Measurements from ENCODE around the gene KIF3A. TPM values are rescaled to one million over a fixed set of nuclear protein-coding genes. Genes with fewer than 3 reads are reported as not detected.
A peak's percentile ranks its signal among the peaks of the same experiment; 100 is the strongest.

KIF3A gene
- total RNA-seq: 10 to 100 TPM in 2 of 3 donors, 1 to 10 TPM in 1; 9.4 to 12.9 (median 10.3) TPM

DNA sequence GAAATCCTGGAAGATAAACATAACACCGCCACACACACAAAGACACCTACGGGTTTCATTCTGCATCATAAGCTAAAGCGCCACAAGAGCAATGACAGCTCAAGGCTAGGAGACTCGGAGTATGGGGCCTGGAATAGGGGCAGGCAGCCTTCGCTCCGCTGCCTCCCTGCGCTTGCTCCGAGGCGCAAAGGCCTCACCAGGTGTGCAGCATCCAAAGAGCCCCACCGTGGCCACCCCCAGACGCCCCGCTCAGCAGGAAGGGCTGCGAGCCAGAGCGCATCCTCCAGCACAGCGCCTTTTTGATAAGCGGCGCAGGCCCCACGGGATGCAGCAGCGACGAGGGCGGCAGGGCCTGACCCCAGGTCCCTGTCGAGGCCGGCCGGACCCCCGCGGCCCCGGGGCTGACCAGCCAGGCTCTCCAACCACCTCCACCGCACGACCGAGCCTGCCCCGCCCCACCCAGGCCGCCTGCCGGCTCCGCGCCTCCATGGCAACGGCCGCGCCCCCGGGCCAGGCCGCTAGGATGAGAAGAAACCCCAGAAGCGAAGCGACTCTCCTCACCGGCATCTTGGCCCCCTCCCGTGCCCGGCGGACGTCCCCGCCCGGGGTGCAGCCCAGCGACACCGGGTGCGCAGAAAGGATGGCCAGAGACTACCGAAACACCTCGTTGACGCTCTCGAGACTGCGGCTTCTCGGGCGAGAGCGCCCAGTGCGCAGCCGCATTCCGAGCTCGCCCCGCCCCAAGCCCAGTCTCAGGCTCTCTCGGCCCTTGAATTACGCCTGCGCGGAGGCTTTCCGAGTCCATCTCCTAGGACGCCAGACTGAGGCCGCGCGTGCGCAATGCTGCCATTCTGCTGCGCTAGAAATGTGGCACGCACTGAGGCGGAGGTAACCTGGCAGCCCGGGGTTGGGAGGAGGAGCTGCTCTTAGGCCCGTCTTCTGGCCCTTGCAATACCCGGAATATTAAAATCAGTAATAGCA is at the start of gene KIF3A:
TSS of gene KIF3A (minus strand) at position 694 of the 981 bp plus-strand sequence. CDS start at position 567, 127 bp downstream.
- peak; percentile 89 to 93 for ATAC-seq
- H3K9me3 Mint-ChIP-seq: no peaks in the 10 kb centered on the region
- DNase-seq: peak; percentile 99
- H3K4me3 Mint-ChIP-seq: peak within 1 kb of the TSS; percentile 88
- peaks cover 9% of the 10 kb centered on the region for H3K36me3 Mint-ChIP-seq (ENCODE audit: insufficient read depth)
- no peaks in the 10 kb centered on the region for H3K27me3 Mint-ChIP-seq (ENCODE audit: low read depth)
- H3K4me1 Mint-ChIP-seq (ENCODE audit: low read depth): peaks cover 31% of the 10 kb centered on the region

DNA sequence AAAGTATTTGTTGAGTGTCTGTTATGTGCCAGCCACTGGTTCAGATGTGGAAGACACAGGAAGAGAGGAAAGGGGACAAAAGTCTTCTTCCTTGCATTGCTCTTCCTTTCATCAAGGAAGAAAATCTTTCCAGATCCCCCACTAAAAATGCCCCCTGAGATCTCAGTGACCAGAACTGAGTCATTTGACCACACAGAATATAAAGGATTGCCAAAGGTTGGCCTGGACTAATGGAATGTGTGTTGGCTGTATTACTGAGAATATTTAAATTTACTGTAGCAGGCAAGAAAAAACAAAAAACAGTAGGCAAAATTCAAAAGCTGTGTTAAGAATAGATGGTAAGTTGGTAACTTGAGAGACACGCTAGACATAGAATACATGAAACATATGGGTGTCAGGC is 49.7 kb upstream of the KIF3A start:
- no peak overlapping the region for H3K4me3 Mint-ChIP-seq

GRCh38 chr5:132785864-132786263 is 48.5 kb upstream of the KIF3A start:
- Mint-ChIP-seq H3K9me3 (no peaks in the 10 kb centered on the region), H3K4me1 (ENCODE audit: low read depth) (peaks cover 3% of the 10 kb centered on the region), H3K4me3 (no peak overlapping the region), H3K36me3 (ENCODE audit: insufficient read depth) (no peaks in the 10 kb centered on the region), H3K27me3 (ENCODE audit: low read depth) (peaks cover 27% of the 10 kb centered on the region)
- ATAC-seq (no peak), DNase-seq (no peak)

More for the DNA sequence above, 49.7 kb upstream of the KIF3A start:
- no peak for ATAC-seq
- Mint-ChIP-seq H3K9me3 (no peaks in the 10 kb centered on the region), H3K4me1 (ENCODE audit: low read depth) (no peaks in the 10 kb centered on the region), H3K36me3 (ENCODE audit: insufficient read depth) (no peaks in the 10 kb centered on the region), H3K27me3 (ENCODE audit: low read depth) (peaks cover 22% of the 10 kb centered on the region)
- DNase-seq: no peak

- Mint-ChIP-seq H3K9me3 (no peaks in the 10 kb centered on the region), H3K4me1 (ENCODE audit: low read depth) (peaks cover 7% of the 10 kb centered on the region), H3K27me3 (ENCODE audit: low read depth) (peaks cover 27% of the 10 kb centered on the region), H3K36me3 (ENCODE audit: insufficient read depth) (no peaks in the 10 kb centered on the region), H3K4me3 (no peak overlapping the region)
- DNase-seq (no peak), ATAC-seq (no peak)
Observed at GRCh38 chr5:132785365-132785764, 48.0 kb upstream of the KIF3A start.

- no peaks in the 10 kb centered on the region for H3K9me3 Mint-ChIP-seq
- peaks cover 36% of the 10 kb centered on the region for H3K27me3 Mint-ChIP-seq (ENCODE audit: low read depth)
- no peak overlapping the region for H3K4me3 Mint-ChIP-seq
- peaks cover 15% of the 10 kb centered on the region for H3K4me1 Mint-ChIP-seq (ENCODE audit: low read depth)
- DNase-seq (no peak), ATAC-seq (no peak)
- H3K36me3 Mint-ChIP-seq (ENCODE audit: insufficient read depth): no peaks in the 10 kb centered on the region
Observed at GRCh38 chr5:132782101-132782500, 44.8 kb upstream of the KIF3A start.

DNA sequence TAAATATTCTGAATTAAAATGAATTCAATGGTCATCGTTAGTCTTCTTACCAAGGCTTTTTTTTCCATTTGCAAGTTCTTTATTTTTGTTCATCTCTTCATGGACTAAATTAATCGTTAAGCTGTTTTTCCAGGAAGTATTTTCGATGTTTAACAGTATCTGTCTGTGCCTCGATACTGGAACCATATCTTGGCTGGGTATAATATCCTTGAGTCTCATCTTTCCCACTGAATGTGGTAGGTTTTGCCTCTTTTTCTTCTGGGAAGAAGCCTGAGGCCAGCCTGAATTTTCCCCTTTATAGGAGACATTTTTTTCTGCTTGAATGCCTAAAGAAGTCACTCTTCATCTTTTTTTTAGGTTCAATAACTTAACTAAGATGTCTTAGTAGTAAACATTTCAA is 43.7 kb upstream of the KIF3A start:
- no peaks in the 10 kb centered on the region for H3K9me3 Mint-ChIP-seq
- H3K27me3 Mint-ChIP-seq (ENCODE audit: low read depth): peaks cover 36% of the 10 kb centered on the region
- H3K4me1 Mint-ChIP-seq (ENCODE audit: low read depth): peaks cover 18% of the 10 kb centered on the region
- H3K4me3 Mint-ChIP-seq: no peak overlapping the region
- DNase-seq: no peak
- ATAC-seq: no peak
- no peaks in the 10 kb centered on the region for H3K36me3 Mint-ChIP-seq (ENCODE audit: insufficient read depth)

DNA sequence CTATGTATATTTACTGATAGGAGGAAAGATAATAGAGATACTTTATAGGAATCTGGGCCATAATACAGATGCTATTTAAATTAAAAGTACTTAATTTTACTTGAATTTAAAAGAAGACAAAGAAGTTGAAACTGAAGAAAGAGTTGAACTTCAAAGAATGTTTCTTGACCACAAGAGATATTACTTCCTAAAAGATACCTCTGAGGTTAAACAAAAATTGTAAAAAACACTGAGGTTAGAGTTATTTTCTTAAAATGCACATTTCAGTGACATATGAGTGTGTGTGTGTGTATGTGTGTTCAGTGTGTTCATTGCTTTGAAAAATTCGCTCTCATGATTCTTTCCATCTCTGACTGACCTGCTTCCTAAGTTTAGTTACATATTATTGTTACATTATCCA is 43.2 kb upstream of the KIF3A start:
- H3K27me3 Mint-ChIP-seq (ENCODE audit: low read depth): peaks cover 35% of the 10 kb centered on the region

GRCh38 chr5:132779961-132780360 is 42.6 kb upstream of the KIF3A start:
- no peak for DNase-seq
- no peak for ATAC-seq
- no peaks in the 10 kb centered on the region for H3K9me3 Mint-ChIP-seq
- peaks cover 24% of the 10 kb centered on the region for H3K4me1 Mint-ChIP-seq (ENCODE audit: low read depth)
- H3K4me3 Mint-ChIP-seq: no peak overlapping the region
- no peaks in the 10 kb centered on the region for H3K36me3 Mint-ChIP-seq (ENCODE audit: insufficient read depth)
- H3K27me3 Mint-ChIP-seq (ENCODE audit: low read depth): peaks cover 29% of the 10 kb centered on the region

More for the DNA sequence above, 43.2 kb upstream of the KIF3A start:
- Mint-ChIP-seq H3K9me3 (no peaks in the 10 kb centered on the region), H3K4me3 (no peak overlapping the region), H3K4me1 (ENCODE audit: low read depth) (peaks cover 22% of the 10 kb centered on the region), H3K36me3 (ENCODE audit: insufficient read depth) (no peaks in the 10 kb centered on the region)
- no peak for ATAC-seq
- no peak for DNase-seq

GRCh38 chr5:132778856-132779255 is 41.5 kb upstream of the KIF3A start:
- DNase-seq (no peak), ATAC-seq (no peak)
- Mint-ChIP-seq H3K4me3 (peak overlapping the region; percentile 14), H3K36me3 (ENCODE audit: insufficient read depth) (no peaks in the 10 kb centered on the region), H3K4me1 (ENCODE audit: low read depth) (peaks cover 24% of the 10 kb centered on the region), H3K27me3 (ENCODE audit: low read depth) (peaks cover 27% of the 10 kb centered on the region), H3K9me3 (no peaks in the 10 kb centered on the region)

DNA sequence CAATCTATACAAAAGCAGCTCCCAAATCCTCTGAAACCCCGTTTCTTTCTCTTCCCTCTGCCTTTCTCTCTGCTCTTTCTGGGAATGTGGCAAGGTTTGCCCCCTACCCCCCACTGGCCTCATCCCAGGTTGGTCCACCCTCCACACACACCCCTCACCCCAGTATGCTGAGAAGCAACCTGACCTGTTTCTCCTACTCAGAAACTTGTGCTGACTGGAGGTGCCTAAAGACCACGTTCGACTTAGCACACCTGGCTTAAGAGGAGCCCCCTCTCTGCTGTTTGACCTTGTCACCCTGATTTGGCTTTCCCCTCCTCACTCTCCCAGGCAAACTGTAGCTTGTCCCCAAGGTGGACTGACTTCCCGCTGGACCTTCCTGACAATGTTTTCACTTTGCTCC is 40.8 kb upstream of the KIF3A start:
- peaks cover 24% of the 10 kb centered on the region for H3K27me3 Mint-ChIP-seq (ENCODE audit: low read depth)
- no peaks in the 10 kb centered on the region for H3K9me3 Mint-ChIP-seq
- peaks cover 24% of the 10 kb centered on the region for H3K4me1 Mint-ChIP-seq (ENCODE audit: low read depth)
- peak overlapping the region; percentile 78 for H3K4me3 Mint-ChIP-seq
- DNase-seq (no peak), ATAC-seq (no peak)
- no peaks in the 10 kb centered on the region for H3K36me3 Mint-ChIP-seq (ENCODE audit: insufficient read depth)

DNA sequence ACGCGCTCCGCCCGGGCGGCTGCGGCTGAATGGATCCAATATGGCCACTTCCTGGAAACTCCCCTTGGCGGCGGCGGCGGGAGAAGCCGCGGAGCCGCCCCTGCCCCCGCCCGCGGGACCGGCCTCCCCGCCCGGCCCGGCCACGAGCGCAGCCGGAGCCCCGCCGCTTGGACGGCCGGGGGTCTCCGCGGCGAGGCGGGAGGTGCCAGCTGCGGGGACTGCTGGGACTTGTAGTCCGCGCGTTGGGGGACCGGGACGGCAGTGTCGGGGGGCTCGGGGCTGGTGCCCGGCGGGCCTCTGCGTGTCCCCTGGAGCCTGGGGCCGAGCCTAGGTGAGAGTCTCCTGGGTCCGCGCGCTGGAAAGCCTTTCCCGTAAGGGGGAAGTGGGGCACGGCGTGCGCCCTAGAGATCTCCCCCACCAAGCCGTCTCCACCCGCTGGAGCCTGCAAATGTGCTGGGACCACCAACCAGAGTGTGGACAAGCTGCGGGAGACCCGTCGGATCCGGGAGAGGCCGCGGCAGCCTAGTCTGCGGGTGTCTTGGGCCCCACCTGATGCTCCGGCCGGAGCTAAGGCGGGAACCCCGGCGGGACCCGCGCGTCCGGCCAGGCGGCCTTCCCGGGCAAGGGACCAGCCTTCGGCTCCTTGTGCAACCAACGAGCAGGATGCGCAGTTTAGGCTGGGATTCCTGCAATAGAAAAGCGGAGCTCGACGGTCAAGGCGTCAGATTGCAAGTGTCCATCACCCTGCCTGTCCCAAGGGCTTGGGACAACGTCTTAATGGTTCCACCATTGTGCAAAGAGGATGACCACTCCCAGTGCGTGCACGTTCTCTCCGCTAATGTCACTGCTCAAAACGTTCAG is 40.1 kb upstream of the KIF3A start, which contains the start of gene SEPTIN8:
TSS of gene SEPTIN8 (minus strand) at position 31 of the 861 bp plus-strand sequence. CDS start 102 bp downstream, outside the sequence.
- ATAC-seq (peak; percentile 72 to 74), DNase-seq (peak; percentile 15)
- peaks cover 18% of the 10 kb centered on the region for H3K27me3 Mint-ChIP-seq (ENCODE audit: low read depth)
- H3K4me3 Mint-ChIP-seq: peak within 1 kb of the TSS; percentile 78
- peaks cover 24% of the 10 kb centered on the region for H3K4me1 Mint-ChIP-seq (ENCODE audit: low read depth)
- no peaks in the 10 kb centered on the region for H3K36me3 Mint-ChIP-seq (ENCODE audit: insufficient read depth)
- no peaks in the 10 kb centered on the region for H3K9me3 Mint-ChIP-seq

DNA sequence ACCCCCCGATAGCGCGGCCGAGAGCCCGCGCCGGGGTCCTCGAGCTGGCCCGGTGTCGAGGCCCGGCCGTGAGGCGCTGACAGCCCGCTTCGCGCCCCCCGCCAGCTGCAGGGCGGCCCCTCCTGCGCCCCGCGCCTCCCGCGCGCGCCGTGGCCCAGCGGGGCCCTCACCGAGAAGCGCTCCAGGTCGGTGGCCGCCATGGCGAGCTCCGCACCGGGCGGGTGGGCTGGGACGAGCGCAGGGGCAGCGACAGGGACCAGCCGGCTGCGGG is 39.5 kb upstream of the KIF3A start:
- peaks cover 12% of the 10 kb centered on the region for H3K27me3 Mint-ChIP-seq (ENCODE audit: low read depth)
- H3K36me3 Mint-ChIP-seq (ENCODE audit: insufficient read depth): no peaks in the 10 kb centered on the region
- H3K9me3 Mint-ChIP-seq: no peaks in the 10 kb centered on the region
- H3K4me3 Mint-ChIP-seq: no peak overlapping the region
- peak in 1 of 2 donors; percentile 62 for ATAC-seq
- DNase-seq: no peak
- peaks cover 24% of the 10 kb centered on the region for H3K4me1 Mint-ChIP-seq (ENCODE audit: low read depth)

GRCh38 chr5:132776131-132776937 is 39.0 kb upstream of the KIF3A start:
- H3K4me1 Mint-ChIP-seq (ENCODE audit: low read depth): peaks cover 24% of the 10 kb centered on the region
- H3K36me3 Mint-ChIP-seq (ENCODE audit: insufficient read depth): no peaks in the 10 kb centered on the region
- DNase-seq (no peak), ATAC-seq (peak; percentile 14 to 27)
- H3K27me3 Mint-ChIP-seq (ENCODE audit: low read depth): peaks cover 9% of the 10 kb centered on the region
- H3K9me3 Mint-ChIP-seq: no peaks in the 10 kb centered on the region
- peak overlapping the region; percentile 68 for H3K4me3 Mint-ChIP-seq

All from activated T-cell treated with anti-CD3 and anti-CD28 coated beads, Interleukin-2, amount 50 U/mL, for 4 hours (primary cell).